ENCODE results near the gene PRG3. TPM values are rescaled to one million over a fixed set of nuclear protein-coding genes. Genes with fewer than 3 reads are reported as not detected.

Gene PRG3
- total and polyA plus RNA-seq, 9 of the 15 experiments (the other 6 are each of a cell fraction or from before 2014, with no cell fraction given) = 0.18 to 0.55 (median 0.38) TPM; not detected in 6

GRCh38 chr11:57376095-57377090 lies 4.6 kb downstream of the PRG3 start (continued):
- no peak for TF ChIP-seq BRD9 (IDR thresholded peaks at IDR 0.05; ENCODE audit: low read depth, partially characterized antibody)
- no peak for TF ChIP-seq BRF1 (IDR thresholded peaks at IDR 0.05; ENCODE audit: borderline replicate concordance, extremely low read depth, insufficient read length)
- no peak for TF ChIP-seq EHMT2 (IDR thresholded peaks at IDR 0.05)
- TF ChIP-seq, protein P1, sequence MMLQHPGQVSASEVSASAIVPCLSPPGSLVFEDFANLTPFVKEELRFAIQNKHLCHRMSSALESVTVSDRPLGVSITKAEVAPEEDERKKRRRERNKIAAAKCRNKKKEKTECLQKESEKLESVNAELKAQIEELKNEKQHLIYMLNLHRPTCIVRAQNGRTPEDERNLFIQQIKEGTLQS (IDR thresholded peaks at IDR 0.05) = no peak
- TF ChIP-seq, protein P1 (CRISPR knock-in tag; conservative IDR thresholded peaks at IDR 0.05) = no peak
- no peak for TF ChIP-seq MTA1 (IDR thresholded peaks at IDR 0.05; ENCODE audit: borderline replicate concordance)
- no peak for TF ChIP-seq MGA (IDR thresholded peaks at IDR 0.05)

Data from K562 (cell line).